SKM-1 (cell line): ENCODE measurements around the gene PPHLN1.

Experiments used
- DNase-seq: peaks from one replicate; lab custom pipeline; 2025; ENCODE audit not compliant: unreplicated experiment; lab: John Stamatoyannopoulos, UW

The PPHLN1 gene

GRCh38 chr12:42432517-42433140, 106.7 kb downstream of the PPHLN1 start:
- DNase-seq = no peak

- DNase-seq = no peak
These were observed 114.6 kb downstream of the PPHLN1 start for GRCh38 chr12:42440608-42441007.

- no peak for DNase-seq
These were observed 116.4 kb downstream of the PPHLN1 start for GRCh38 chr12:42442311-42442759.

GRCh38 chr12:42442888-42443287, 116.9 kb downstream of the PPHLN1 start:
- no peak for DNase-seq

GRCh38 chr12:42444192-42444943, 118.4 kb downstream of the PPHLN1 start:
- DNase-seq = no peak

- DNase-seq = no peak
These were observed 119.9 kb downstream of the PPHLN1 start for GRCh38 chr12:42445891-42446290.

- no peak for DNase-seq
These were observed 120.8 kb downstream of the PPHLN1 start for GRCh38 chr12:42446761-42447160.

GRCh38 chr12:42447371-42447786, 121.4 kb downstream of the PPHLN1 start:
- no peak for DNase-seq

GRCh38 chr12:42448841-42449240, 122.9 kb downstream of the PPHLN1 start:
- no peak for DNase-seq

GRCh38 chr12:42450248-42450647, 124.3 kb downstream of the PPHLN1 start:
- no peak for DNase-seq

- no peak for DNase-seq
These were observed 132.6 kb downstream of the PPHLN1 start for GRCh38 chr12:42458575-42458974.

GRCh38 chr12:42459336-42459847, 133.4 kb downstream of the PPHLN1 start:
- no peak for DNase-seq

GRCh38 chr12:42462486-42462885, 136.5 kb downstream of the PPHLN1 start:
- DNase-seq = no peak

GRCh38 chr12:42463671-42464070, 137.7 kb downstream of the PPHLN1 start:
- no peak for DNase-seq

- no peak for DNase-seq
These were observed 142.4 kb downstream of the PPHLN1 start for GRCh38 chr12:42468341-42468821.

GRCh38 chr12:42468921-42469320, 143.0 kb downstream of the PPHLN1 start:
- no peak for DNase-seq

GRCh38 chr12:42469355-42470175, 143.6 kb downstream of the PPHLN1 start:
- no peak for DNase-seq

GRCh38 chr12:42472376-42472775, 146.4 kb downstream of the PPHLN1 start:
- no peak for DNase-seq

- DNase-seq = no peak
These were observed 147.2 kb downstream of the PPHLN1 start for GRCh38 chr12:42473130-42473529.

GRCh38 chr12:42473561-42473960, 147.6 kb downstream of the PPHLN1 start:
- no peak for DNase-seq

- no peak for DNase-seq
These were observed 148.4 kb downstream of the PPHLN1 start for GRCh38 chr12:42474391-42474790.
